ENCODE data around the gene CCDC178. TPM values are rescaled to one million over a fixed set of nuclear protein-coding genes. Genes with fewer than 3 reads are reported as not detected.

The CCDC178 gene
- polyA plus RNA-seq, 1 donor from 2014 or later, result not detected

DNA sequence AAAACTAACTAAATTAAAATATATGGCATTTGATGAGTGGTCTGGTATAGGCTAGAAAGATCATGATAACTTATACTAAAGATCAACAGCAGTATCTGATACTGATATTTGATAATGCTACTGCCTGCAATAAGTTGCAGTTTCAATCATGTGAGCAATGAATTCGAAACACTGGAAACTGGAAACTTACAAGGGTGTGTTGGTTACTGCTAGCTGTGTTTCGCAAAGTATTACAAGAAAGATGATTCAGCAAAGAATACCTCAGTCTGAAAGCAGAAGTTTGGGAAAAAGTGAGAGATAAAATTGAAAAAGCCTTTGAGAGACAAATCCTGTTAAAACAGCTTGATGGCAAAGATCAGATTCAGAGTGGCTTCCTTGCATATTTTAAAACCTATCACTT is 294.5 kb downstream of the CCDC178 start:
- no peaks in the 10 kb centered on the region for H3K9me2 ChIP-seq (ENCODE audit: insufficient read depth, low read length)
- no peaks in the 10 kb centered on the region for H3K36me3 ChIP-seq (ENCODE audit: insufficient read depth, low read length)
- H3F3A ChIP-seq (ENCODE audit: insufficient read depth, low read length, poor library complexity, severe bottlenecking), result no peaks in the 10 kb centered on the region
- H3K27me3 ChIP-seq (ENCODE audit: insufficient read depth, low read depth, low read length), result no peaks in the 10 kb centered on the region
- TF ChIP-seq POLR2AphosphoS5 (IDR thresholded peaks at IDR 0.05) (no peak), EP300 (conservative IDR thresholded peaks at IDR 0.05; ENCODE audit: poor library complexity, severe bottlenecking) (no peak), TAF1 (IDR thresholded peaks at IDR 0.05; ENCODE audit: low read depth) (no peak)
- H3K4me3 ChIP-seq (ENCODE audit: low read length), result no peak overlapping the region
- no peaks in the 10 kb centered on the region for H3K79me2 ChIP-seq (replicated peaks; ENCODE audit: insufficient read depth, low read length)
- H3K9me3 ChIP-seq (ENCODE audit: low read length), result no peaks in the 10 kb centered on the region
- no peak overlapping the region for H3K9ac ChIP-seq (ENCODE audit: low read length)
- no peak overlapping the region for H2AFZ ChIP-seq (ENCODE audit: low read depth, low read length)
- H3K4me2 ChIP-seq (ENCODE audit: low read length), result no peak overlapping the region
- H3K27ac ChIP-seq (ENCODE audit: low read length), result no peak overlapping the region
- no peaks in the 10 kb centered on the region for H4K20me1 ChIP-seq (ENCODE audit: insufficient read depth)

DNA sequence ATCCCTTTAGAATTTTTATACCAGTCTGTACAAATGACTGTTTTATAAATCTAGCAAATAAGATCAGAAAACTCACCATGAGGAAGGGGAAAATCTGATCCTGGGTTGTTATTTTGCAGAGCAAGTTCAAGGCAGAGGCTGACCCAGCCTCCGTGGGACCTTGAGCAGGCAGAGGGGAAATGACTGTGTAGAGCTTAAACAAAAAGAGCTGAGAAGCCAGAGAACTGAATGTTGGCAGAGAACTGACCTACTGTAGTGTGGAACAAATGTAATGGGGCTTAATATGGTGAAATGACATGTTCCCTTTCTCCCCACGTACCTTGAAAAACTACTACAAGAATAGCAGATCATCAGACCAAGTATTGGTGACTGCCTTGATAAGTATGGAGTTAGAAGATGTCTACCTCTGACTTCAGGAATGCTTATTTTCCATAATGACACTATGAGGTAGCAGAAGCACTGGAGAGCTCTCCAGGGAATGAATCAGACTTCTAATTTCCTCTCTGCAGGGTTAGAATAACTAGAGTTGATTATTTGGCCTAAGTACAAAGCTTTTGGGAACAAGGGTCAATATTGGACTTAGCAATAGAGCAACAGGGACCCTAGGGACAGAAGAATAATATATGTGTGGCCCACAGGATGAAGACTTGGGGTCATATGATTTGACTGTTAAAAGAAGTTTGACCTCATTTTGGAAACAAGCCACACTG is 304.4 kb downstream of the CCDC178 start:
- TF ChIP-seq TAF1 (IDR thresholded peaks at IDR 0.05; ENCODE audit: low read depth) (no peak), SMC3 (conservative IDR thresholded peaks at IDR 0.05; ENCODE audit: poor library complexity) (no peak), RAD21 (conservative IDR thresholded peaks at IDR 0.05) (no peak), POLR2AphosphoS5 (IDR thresholded peaks at IDR 0.05) (no peak), EP300 (conservative IDR thresholded peaks at IDR 0.05; ENCODE audit: poor library complexity, severe bottlenecking) (no peak), MXI1 (conservative IDR thresholded peaks at IDR 0.05; ENCODE audit: poor library complexity, severe bottlenecking) (no peak), EZH2 (IDR thresholded peaks at IDR 0.05; ENCODE audit: borderline replicate concordance, insufficient read depth, low read length, poor library complexity, severe bottlenecking) (no peak)
- TF ChIP-seq, protein P1, sequence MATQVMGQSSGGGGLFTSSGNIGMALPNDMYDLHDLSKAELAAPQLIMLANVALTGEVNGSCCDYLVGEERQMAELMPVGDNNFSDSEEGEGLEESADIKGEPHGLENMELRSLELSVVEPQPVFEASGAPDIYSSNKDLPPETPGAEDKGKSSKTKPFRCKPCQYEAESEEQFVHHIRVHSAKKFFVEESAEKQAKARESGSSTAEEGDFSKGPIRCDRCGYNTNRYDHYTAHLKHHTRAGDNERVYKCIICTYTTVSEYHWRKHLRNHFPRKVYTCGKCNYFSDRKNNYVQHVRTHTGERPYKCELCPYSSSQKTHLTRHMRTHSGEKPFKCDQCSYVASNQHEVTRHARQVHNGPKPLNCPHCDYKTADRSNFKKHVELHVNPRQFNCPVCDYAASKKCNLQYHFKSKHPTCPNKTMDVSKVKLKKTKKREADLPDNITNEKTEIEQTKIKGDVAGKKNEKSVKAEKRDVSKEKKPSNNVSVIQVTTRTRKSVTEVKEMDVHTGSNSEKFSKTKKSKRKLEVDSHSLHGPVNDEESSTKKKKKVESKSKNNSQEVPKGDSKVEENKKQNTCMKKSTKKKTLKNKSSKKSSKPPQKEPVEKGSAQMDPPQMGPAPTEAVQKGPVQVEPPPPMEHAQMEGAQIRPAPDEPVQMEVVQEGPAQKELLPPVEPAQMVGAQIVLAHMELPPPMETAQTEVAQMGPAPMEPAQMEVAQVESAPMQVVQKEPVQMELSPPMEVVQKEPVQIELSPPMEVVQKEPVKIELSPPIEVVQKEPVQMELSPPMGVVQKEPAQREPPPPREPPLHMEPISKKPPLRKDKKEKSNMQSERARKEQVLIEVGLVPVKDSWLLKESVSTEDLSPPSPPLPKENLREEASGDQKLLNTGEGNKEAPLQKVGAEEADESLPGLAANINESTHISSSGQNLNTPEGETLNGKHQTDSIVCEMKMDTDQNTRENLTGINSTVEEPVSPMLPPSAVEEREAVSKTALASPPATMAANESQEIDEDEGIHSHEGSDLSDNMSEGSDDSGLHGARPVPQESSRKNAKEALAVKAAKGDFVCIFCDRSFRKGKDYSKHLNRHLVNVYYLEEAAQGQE (IDR thresholded peaks at IDR 0.05; ENCODE audit: borderline replicate concordance), result no peak
- TF ChIP-seq, protein P2, sequence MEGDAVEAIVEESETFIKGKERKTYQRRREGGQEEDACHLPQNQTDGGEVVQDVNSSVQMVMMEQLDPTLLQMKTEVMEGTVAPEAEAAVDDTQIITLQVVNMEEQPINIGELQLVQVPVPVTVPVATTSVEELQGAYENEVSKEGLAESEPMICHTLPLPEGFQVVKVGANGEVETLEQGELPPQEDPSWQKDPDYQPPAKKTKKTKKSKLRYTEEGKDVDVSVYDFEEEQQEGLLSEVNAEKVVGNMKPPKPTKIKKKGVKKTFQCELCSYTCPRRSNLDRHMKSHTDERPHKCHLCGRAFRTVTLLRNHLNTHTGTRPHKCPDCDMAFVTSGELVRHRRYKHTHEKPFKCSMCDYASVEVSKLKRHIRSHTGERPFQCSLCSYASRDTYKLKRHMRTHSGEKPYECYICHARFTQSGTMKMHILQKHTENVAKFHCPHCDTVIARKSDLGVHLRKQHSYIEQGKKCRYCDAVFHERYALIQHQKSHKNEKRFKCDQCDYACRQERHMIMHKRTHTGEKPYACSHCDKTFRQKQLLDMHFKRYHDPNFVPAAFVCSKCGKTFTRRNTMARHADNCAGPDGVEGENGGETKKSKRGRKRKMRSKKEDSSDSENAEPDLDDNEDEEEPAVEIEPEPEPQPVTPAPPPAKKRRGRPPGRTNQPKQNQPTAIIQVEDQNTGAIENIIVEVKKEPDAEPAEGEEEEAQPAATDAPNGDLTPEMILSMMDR (IDR thresholded peaks at IDR 0.05; ENCODE audit: poor library complexity, severe bottlenecking), result no peak
- no peaks in the 10 kb centered on the region for H3F3A ChIP-seq (ENCODE audit: insufficient read depth, low read length, poor library complexity, severe bottlenecking)
- H3K27ac ChIP-seq (ENCODE audit: low read length), result no peak overlapping the region
- no peak overlapping the region for H2AFZ ChIP-seq (ENCODE audit: low read depth, low read length)
- H3K27me3 ChIP-seq (ENCODE audit: insufficient read depth, low read depth, low read length), result no peaks in the 10 kb centered on the region
- H3K4me3 ChIP-seq (ENCODE audit: low read length), result no peak overlapping the region
- H3K4me2 ChIP-seq (ENCODE audit: low read length), result no peak overlapping the region
- no peaks in the 10 kb centered on the region for H3K9me3 ChIP-seq (ENCODE audit: low read length)
- H4K20me1 ChIP-seq (ENCODE audit: insufficient read depth), result no peaks in the 10 kb centered on the region
- H3K9ac ChIP-seq (ENCODE audit: low read length), result no peak overlapping the region
- no peaks in the 10 kb centered on the region for H3K36me3 ChIP-seq (ENCODE audit: insufficient read depth, low read length)
- no peaks in the 10 kb centered on the region for H3K79me2 ChIP-seq (replicated peaks; ENCODE audit: insufficient read depth, low read length)
- H3K9me2 ChIP-seq (ENCODE audit: insufficient read depth, low read length), result no peaks in the 10 kb centered on the region
